Hepatocyte (in vitro differentiated cells): ENCODE data around the gene NDUFV2. TPM values are rescaled to one million over a fixed set of nuclear protein-coding genes. Genes with fewer than 3 reads are reported as not detected.

Source experiments
- DNase-seq: peaks from one replicate; pipeline ENCODE4 v3.0.0-alpha.2; 2016; ENCODE audit warnings: low spot score
- H2AFZ ChIP-seq: fragments of 200-600 bp; sonication (generic); 2 replicates; pipeline ENCODE4 v1.6.0; 2016; ENCODE audit warnings: antibody characterized with exemption, mild to moderate bottlenecking
- H3K27ac ChIP-seq: fragments of 200-600 bp; sonication (generic); 2 replicates; pipeline ENCODE4 v1.5.1; 2016; ENCODE audit warnings: mild to moderate bottlenecking
- H3K27me3 ChIP-seq: fragments of 200-600 bp; sonication (generic); 2 replicates; pipeline ENCODE4 v1.6.1; 2016
- H3K36me3 ChIP-seq: fragments of 200-600 bp; sonication (generic); replicated peaks from 2 replicates; pipeline ENCODE4 v1.5.1; 2016; ENCODE audit warnings: low read depth; ENCODE audit not compliant: insufficient read depth
- H3K4me1 ChIP-seq: fragments of 200-600 bp; sonication (generic); 2 replicates; pipeline ENCODE4 v1.5.1; 2016; ENCODE audit warnings: mild to moderate bottlenecking, moderate library complexity; ENCODE audit not compliant: insufficient read depth
- H3K4me2 ChIP-seq: fragments of 200-600 bp; sonication (generic); 2 replicates; pipeline ENCODE4 v1.6.0; 2016
- H3K4me3 ChIP-seq: fragments of 200-600 bp; sonication (generic); 2 replicates; pipeline ENCODE4 v1.5.1; 2016; ENCODE audit warnings: mild to moderate bottlenecking
- H3K79me2 ChIP-seq: fragments of 200-600 bp; sonication (generic); 2 replicates; pipeline ENCODE4 v1.6.0; 2017; ENCODE audit warnings: mild to moderate bottlenecking
- H3K9me2 ChIP-seq: fragments of 200-600 bp; sonication (generic); replicated peaks from 2 replicates; pipeline ENCODE4 v1.6.0; 2017; ENCODE audit warnings: mild to moderate bottlenecking; ENCODE audit not compliant: insufficient read depth
- H3K9me3 ChIP-seq: fragments of 200-600 bp; sonication (generic); 2 replicates; pipeline ENCODE4 v1.5.1; 2016; ENCODE audit warnings: low read depth, mild to moderate bottlenecking
- H4K20me1 ChIP-seq: fragments of 200-600 bp; sonication (generic); 2 replicates; pipeline ENCODE4 v1.6.0; 2016; ENCODE audit warnings: mild to moderate bottlenecking; ENCODE audit not compliant: insufficient read depth, poor library complexity, severe bottlenecking
- CTCF ChIP-seq: fragments of 200-600 bp; sonication (generic); IDR thresholded peaks from 2 replicates; pipeline ENCODE4 v1.5.1; 2016; ENCODE audit warnings: antibody characterized with exemption, mild to moderate bottlenecking; ENCODE audit not compliant: poor library complexity
- EZH2 ChIP-seq: fragments of 200-600 bp; sonication (generic); IDR thresholded peaks from 2 replicates; pipeline ENCODE4 v1.6.1; 2016; ENCODE audit warnings: antibody characterized with exemption, mild to moderate bottlenecking, borderline replicate concordance
- EZH2phosphoT487 ChIP-seq: fragments of 200-600 bp; sonication (generic); IDR thresholded peaks from one replicate; pipeline ENCODE4 v1.6.1; 2018; ENCODE audit warnings: antibody characterized with exemption, mild to moderate bottlenecking, low read depth, moderate library complexity; ENCODE audit not compliant: unreplicated experiment, severe bottlenecking
- WGBS: methylation state at CpG from one replicate; pipeline ENCODE4 v1.1.6; 2016; ENCODE audit warnings: low lambda C conversion rate; ENCODE audit errors: missing lambda C conversion rate; 5-methylcytosine and 5-hydroxymethylcytosine counted together
- polyA plus RNA-seq: library from polyadenylated mRNA; unstranded; fragments of >200 nt; fragmentation: Nextera tagmentation; extraction: Ambion mirVana; gene quantifications from 2 replicates; pipeline ENCODE4 v1.2.1, GENCODE V29; 2016
- total RNA-seq: library from RNA; depleted of rRNA; stranded (reverse); fragments of >200 nt; gene quantifications from 2 replicates; pipeline ENCODE4 v1.2.3, GENCODE V29; 2014

NDUFV2 gene
- total and polyA plus RNA-seq, 2 experiments from 2014 or later: 178 to 238 TPM

GRCh38 chr18:9094307-9095226 lies 7.9 kb upstream of the NDUFV2 start:
- no peak overlapping the region for H3K4me3 ChIP-seq
- peak overlapping the region; percentile 88 for H3K27ac ChIP-seq
- peak overlapping the region; percentile 14 for H3K4me2 ChIP-seq
- peak; percentile 27 for DNase-seq
- H3K9me3 ChIP-seq: no peaks in the 10 kb centered on the region
- no peaks in the 10 kb centered on the region for H3K9me2 ChIP-seq
- H3K79me2 ChIP-seq: no peaks in the 10 kb centered on the region
- H2AFZ ChIP-seq: no peak overlapping the region
- H3K27me3 ChIP-seq: no peaks in the 10 kb centered on the region
- no peaks in the 10 kb centered on the region for H3K36me3 ChIP-seq
- no peaks in the 10 kb centered on the region for H4K20me1 ChIP-seq
- TF ChIP-seq EZH2 (no peak), EZH2phosphoT487 (no peak)
- 45% methylated on average over 7 of the region's 7 CpGs for WGBS
- peaks cover 18% of the 10 kb centered on the region for H3K4me1 ChIP-seq

- no peaks in the 10 kb centered on the region for H4K20me1 ChIP-seq
- H3K4me1 ChIP-seq: peaks cover 18% of the 10 kb centered on the region
- WGBS: 68% methylated on average over 9 of the region's 9 CpGs
- H3K9me2 ChIP-seq: no peaks in the 10 kb centered on the region
- H3K27ac ChIP-seq: peak overlapping the region; percentile 88
- H3K36me3 ChIP-seq: no peaks in the 10 kb centered on the region
- H3K79me2 ChIP-seq: no peaks in the 10 kb centered on the region
- no peak for TF ChIP-seq EZH2
- TF ChIP-seq CTCF: no peak
- peak; percentile 24 for DNase-seq
- H3K9me3 ChIP-seq: no peaks in the 10 kb centered on the region
- peak overlapping the region; percentile 3 for H2AFZ ChIP-seq
- H3K4me3 ChIP-seq: no peak overlapping the region
- peak overlapping the region; percentile 11 for H3K4me2 ChIP-seq
- no peaks in the 10 kb centered on the region for H3K27me3 ChIP-seq
Observed at GRCh38 chr18:9095297-9096006, 7.0 kb upstream of the NDUFV2 start.

- H3K36me3 ChIP-seq: no peaks in the 10 kb centered on the region
- H3K27me3 ChIP-seq: no peaks in the 10 kb centered on the region
- no peak overlapping the region for H3K4me3 ChIP-seq
- 94% methylated on average over 3 of the region's 3 CpGs for WGBS
- no peak overlapping the region for H3K4me2 ChIP-seq
- no peaks in the 10 kb centered on the region for H3K9me3 ChIP-seq
- no peak for DNase-seq
- H4K20me1 ChIP-seq: no peaks in the 10 kb centered on the region
- TF ChIP-seq CTCF (no peak), EZH2 (no peak)
- no peaks in the 10 kb centered on the region for H3K9me2 ChIP-seq
- no peak overlapping the region for H2AFZ ChIP-seq
- peak overlapping the region; percentile 88 for H3K27ac ChIP-seq
- H3K4me1 ChIP-seq: peaks cover 18% of the 10 kb centered on the region
- H3K79me2 ChIP-seq: no peaks in the 10 kb centered on the region
Observed at GRCh38 chr18:9096007-9096371, 6.5 kb upstream of the NDUFV2 start.

- WGBS: 94% methylated on average over 2 of the region's 2 CpGs
- no peak overlapping the region for H3K4me3 ChIP-seq
- no peak overlapping the region for H3K4me2 ChIP-seq
- no peaks in the 10 kb centered on the region for H3K9me2 ChIP-seq
- H4K20me1 ChIP-seq: no peaks in the 10 kb centered on the region
- H3K79me2 ChIP-seq: no peaks in the 10 kb centered on the region
- peaks cover 18% of the 10 kb centered on the region for H3K4me1 ChIP-seq
- H3K36me3 ChIP-seq: no peaks in the 10 kb centered on the region
- no peaks in the 10 kb centered on the region for H3K27me3 ChIP-seq
- H2AFZ ChIP-seq: no peak overlapping the region
- DNase-seq: no peak
- no peaks in the 10 kb centered on the region for H3K9me3 ChIP-seq
- no peak overlapping the region for H3K27ac ChIP-seq
- TF ChIP-seq EZH2phosphoT487 (no peak), CTCF (no peak), EZH2 (no peak)
Observed at GRCh38 chr18:9096685-9097084, 5.8 kb upstream of the NDUFV2 start.
